ENCODE measurements around the gene PIEZO1. TPM values are rescaled to one million over a fixed set of nuclear protein-coding genes. Genes with fewer than 3 reads are reported as not detected.

Gene PIEZO1
- total RNA-seq, 1 experiment from 2014 or later: 47.1 TPM

- DNase-seq (ENCODE audit: low spot score): no peak
Measured at GRCh38 chr16:88766975-88767374, 18.0 kb downstream of the PIEZO1 start.

GRCh38 chr16:88764913-88765349 lies 20.1 kb downstream of the PIEZO1 start:
- DNase-seq (ENCODE audit: low spot score): no peak

DNA sequence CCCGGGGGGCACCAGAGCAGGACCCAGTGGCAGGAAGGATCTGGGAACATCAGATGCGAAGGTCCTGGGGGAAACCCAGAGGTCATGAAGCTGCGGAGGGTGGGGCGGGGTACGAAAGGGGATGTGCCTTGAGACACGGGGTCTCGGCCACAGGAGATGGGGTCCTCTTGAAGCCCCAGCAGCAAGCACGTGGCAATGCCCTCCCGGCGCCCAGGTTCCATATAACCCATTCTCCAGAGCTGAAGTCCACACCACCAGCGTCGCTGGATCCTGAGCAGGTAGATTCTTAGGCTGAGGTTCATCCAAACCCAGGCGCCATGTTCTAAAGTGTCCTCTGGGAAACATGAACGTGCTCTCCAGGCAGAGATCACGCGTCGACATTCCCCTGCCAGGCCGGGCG lies 20.9 kb downstream of the PIEZO1 start:
- DNase-seq (ENCODE audit: low spot score): no peak

DNA sequence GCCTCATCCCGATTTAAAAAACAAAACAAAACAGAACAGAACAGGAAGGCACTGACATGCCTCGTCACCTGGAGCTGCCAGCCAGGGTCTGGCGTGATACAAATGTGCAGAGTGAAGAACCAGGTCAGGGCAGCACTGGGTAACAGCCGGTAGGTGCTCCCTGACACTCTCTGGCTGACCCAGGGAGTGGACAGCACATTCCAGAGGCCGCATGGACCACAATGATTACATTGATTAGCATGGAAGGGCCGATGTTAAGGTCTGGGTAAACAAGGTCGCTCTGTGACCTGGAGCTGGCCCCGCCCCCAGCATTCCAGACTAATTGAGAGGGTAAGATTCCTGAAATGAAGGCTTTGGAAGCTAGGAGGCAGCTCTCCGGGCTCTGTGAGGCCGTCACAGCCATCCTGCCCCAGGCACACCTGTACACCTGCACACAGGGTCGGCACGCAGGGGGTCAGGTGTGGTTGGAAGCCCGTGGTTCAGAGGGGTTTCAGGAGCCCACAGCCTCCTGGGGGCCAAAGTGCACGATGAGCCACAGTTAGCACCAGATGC lies 21.4 kb downstream of the PIEZO1 start:
- DNase-seq (ENCODE audit: low spot score): no peak

GRCh38 chr16:88762941-88763340 lies 22.1 kb downstream of the PIEZO1 start:
- no peak for DNase-seq (ENCODE audit: low spot score)

DNA sequence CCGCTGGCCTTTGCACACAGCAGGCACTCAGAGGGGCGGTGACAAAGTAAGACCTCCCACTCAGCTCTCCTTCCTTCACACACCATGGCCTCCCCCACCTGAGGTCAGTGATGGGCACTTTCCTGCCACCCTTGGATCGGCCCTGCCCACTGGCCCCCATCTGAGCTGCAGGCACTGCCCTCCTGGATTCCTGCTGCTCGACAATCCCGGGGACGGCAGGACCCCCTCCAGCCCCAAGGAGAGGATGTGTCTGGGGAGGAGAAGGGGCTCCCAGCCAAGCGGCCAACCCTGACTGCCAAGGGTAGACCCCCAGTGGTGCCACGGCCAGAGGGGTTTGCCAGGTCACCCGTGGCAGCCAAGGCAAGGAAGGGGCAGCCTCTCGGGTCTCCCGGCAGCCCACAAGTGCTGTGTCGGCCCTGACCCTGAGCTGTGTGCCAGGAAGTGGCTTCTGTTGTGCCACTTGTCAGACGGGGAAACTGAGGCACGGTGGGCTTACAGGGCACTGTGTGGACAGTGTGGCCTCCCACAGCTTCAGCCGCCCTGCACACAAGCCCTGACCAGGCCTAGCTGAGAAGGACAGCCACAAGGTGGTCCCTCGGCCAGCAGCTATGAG lies 22.7 kb downstream of the PIEZO1 start:
- no peak for DNase-seq (ENCODE audit: low spot score)

GRCh38 chr16:88761830-88762229 lies 23.2 kb downstream of the PIEZO1 start:
- no peak for DNase-seq (ENCODE audit: low spot score)

DNA sequence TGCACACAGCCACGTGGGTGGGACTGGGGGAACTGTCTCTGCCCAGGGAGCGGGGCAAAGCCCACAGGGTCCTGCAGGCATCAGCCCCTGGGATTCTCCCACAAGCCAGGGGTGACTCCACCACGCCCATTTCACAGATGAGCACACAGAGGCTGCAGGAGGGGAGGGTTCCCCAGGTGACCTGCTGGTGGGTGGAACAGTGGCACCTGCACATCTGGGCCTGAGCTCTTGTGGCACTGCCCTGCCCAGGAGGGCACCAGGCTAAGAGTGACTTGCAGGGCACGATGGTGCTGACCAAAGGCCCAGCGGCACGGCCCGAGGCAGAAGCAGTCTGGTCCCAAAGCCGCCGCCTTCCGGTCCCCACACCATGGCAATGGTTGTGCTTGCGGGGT lies 23.9 kb downstream of the PIEZO1 start:
- DNase-seq (ENCODE audit: low spot score): no peak

- no peak for DNase-seq (ENCODE audit: low spot score)
Measured at GRCh38 chr16:88760424-88761142, 24.4 kb downstream of the PIEZO1 start.

DNA sequence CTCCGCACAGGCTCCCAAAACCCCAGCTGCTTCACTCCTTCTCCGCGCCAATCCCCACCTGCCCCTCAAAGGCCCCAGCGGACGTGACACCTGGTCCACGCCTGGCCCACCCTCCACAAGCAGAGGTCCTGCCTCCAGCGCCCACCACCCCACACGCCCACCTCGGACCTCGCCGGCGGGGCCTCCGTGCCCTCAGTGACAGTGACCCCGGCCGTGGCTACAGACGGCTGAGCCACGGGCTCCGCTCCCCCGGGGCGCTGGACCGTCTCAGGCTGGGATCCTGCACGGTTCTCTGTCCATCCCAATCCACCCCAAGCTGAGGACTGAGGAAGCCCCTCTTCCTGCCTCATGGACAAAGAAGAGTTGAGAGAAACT lies 25.1 kb downstream of the PIEZO1 start:
- DNase-seq (ENCODE audit: low spot score): no peak

DNA sequence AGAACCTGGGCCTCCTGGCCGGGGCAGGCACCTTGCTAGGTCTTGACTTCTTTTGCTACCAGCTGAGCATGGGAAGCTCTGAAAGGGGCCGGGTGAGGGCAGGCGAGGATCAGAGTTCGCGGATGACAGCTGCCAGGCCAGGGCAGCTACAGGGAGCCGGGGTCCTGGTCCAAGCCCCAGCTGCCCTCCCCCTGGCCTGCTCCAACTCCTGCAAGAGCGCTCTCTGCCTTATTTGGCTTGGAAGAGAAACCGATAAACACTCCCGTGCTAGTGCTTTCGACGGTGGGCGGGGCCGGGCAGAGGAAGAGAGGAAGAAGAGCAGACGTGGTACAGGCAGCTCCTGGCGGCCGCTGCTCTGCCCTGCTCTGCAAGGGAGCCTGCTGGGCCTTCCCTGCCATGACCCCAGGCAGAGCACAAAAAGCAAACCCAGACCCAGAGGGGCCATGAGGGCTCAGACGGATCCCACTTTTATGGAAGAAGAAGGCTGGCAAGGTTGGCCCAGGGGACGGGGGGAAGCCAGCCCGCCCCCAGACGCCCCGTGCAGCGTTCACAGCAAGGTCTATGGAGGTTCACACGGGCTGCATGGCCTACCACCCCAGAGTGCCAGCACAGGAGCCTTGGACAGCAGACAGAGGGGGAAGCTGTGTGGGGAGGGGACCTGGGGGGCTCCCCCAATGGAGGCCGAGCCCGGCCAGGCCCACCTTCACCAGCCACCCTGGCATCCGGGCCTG lies 25.6 kb downstream of the PIEZO1 start:
- DNase-seq (ENCODE audit: low spot score): no peak

GRCh38 chr16:88758944-88759244 lies 26.1 kb downstream of the PIEZO1 start:
- no peak for DNase-seq (ENCODE audit: low spot score)

GRCh38 chr16:88758227-88758943 lies 26.6 kb downstream of the PIEZO1 start:
- no peak for DNase-seq (ENCODE audit: low spot score)

DNA sequence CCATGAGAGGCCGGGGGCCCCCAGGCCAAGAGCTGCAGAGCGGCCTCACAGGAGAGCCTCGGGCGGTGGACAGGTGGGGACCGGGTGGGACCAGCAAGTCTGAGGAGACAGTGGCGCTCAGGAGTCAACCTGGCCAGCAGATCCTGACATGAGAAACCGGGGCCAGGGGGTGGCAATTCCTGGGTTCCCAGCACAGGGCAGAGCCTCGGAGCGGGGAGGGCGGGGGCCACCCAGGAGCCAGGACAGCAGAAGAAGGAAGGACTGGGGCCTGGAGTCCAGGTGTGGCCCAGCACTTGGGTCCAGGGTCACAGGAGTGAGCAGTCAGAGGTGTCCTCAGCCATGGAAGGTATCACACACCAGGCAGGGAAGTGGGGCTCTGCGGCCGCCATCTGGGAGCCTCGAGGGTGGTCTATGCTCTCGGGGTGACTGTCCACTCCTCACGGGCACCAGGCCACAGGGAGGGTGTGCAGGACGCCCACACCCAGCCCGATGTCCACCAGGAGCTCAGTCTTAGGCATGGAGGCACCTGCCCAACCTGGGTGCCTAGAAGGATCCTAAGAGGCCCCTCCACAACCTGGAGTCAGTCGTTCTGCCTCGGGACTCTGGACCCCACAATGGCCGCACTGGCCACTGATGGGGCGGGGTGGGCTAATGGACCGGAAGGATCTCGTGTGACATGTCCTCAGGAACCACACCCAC lies 29.1 kb downstream of the PIEZO1 start:
- no peak for DNase-seq (ENCODE audit: low spot score)

DNA sequence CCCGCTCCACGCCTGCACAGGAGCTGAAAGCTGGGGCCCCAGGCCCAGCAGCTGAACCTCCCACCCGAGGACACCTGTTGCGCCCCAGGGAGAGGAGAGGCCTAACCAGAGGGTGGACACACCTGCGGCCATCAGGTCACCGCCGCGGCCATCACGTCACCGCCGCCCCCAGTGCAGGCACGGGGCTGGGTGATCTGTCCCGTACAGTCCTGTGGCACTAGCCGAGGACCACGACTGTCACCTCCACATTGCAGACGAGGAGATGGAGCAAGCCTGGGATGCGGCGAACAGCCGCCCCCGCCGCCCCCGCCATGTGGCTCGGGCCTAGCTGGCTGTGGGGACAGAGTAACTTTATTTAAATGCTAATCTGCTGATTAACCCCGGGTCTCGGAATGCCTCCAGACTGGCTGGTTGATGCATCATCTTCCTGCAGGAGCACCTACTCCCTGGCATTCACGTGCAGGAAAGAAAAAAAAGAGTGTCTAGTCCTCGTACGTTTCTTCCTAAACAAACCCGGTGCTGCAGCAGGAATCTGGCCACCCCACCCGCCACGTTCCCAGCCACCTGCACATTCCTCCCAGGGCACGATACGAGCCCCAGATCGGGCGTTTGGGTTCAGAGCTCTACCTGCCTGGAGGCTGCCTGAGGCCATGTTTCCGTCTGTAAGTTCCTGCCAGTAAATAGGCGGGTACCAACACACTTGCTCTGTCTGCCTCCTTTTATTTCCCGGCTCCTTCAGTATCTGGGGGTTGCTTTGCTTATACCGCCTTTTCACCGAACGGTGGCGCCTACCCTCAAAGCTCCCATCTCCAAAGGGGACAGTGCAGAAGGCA lies 29.9 kb downstream of the PIEZO1 start:
- DNase-seq (ENCODE audit: low spot score): no peak

DNA sequence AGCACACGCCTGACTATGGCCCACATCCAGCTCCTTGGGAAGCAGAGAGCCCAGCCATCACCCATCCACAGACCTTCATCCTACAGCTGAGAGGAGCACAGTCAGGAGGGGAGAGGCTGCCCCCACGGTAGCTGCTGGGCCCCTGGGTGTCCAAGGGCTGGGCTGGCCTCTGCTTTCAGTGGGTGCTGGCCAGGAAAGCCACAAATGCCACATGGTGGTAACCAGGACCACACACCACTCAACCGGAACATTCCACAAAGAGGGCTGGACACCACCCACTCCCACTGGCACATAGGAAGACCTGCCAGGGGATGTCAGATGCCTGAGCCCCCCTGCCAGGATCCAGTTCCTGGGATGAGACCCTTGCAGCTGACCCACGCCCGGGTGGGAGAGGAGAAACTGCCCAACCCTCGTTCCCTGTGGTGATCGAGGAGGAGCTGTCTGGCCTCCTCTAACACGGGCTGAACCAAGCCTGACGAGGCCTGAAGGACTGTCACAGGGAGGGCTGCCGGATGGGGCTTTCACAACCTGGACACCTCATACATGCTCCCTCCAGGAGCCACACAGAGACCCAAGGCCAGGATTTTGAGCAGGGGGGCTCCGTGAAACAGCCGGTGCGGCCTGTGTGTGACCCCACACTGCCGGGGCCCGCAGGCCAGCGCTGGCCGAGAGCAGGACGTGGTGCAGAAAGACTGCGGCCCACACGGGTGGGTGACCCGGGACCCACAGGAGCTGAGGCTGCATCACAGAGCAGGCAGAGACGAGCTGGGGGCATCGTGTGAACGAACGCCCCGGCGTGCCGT lies 30.7 kb downstream of the PIEZO1 start:
- DNase-seq (ENCODE audit: low spot score): no peak

GRCh38 chr16:88753602-88754001 lies 31.4 kb downstream of the PIEZO1 start:
- no peak for DNase-seq (ENCODE audit: low spot score)

GRCh38 chr16:88753191-88753590 lies 31.8 kb downstream of the PIEZO1 start:
- DNase-seq (ENCODE audit: low spot score): no peak

DNA sequence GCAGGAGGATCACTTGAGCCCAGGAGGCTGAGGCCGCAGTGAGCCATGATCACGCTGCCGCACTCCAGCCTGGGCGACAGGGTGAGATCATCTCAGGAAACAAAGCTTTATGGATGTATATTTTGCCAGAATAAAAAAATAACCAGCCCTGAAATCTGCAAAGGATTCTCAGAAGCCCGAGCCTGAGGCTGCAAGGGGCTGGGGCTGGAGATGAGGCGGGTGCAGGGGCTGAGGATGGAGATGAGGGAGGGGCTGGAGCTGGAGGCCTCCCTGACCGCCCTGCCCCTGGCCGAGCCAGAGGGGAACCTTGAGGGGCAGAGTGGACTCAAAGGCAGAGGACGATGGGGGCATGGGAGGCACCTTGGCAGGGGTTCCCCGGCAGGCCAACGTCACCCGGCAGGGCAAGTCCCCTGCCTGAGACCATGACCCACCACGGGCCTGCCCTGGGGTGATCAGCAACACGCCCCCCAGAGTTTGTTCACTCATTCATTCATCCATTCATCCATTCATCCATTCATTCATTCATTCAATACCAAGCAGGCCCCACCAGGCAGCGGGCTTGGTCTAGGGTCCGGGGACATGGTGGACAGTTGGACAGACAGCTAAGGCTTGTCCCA lies 32.5 kb downstream of the PIEZO1 start:
- no peak for DNase-seq (ENCODE audit: low spot score)
